C4-2B (cell line): ENCODE data around the gene CARD8.

ENCODE experiments used
- CTCF ChIP-seq: fragments of 450-650 bp; conservative IDR thresholded peaks from 2 replicates; pipeline ENCODE4 v1.5.1; 2017; ENCODE audit warnings: mild to moderate bottlenecking
- ZFX ChIP-seq: fragments of 450-650 bp; IDR thresholded peaks from 2 replicates; pipeline ENCODE4 v1.6.1; 2017

DNA sequence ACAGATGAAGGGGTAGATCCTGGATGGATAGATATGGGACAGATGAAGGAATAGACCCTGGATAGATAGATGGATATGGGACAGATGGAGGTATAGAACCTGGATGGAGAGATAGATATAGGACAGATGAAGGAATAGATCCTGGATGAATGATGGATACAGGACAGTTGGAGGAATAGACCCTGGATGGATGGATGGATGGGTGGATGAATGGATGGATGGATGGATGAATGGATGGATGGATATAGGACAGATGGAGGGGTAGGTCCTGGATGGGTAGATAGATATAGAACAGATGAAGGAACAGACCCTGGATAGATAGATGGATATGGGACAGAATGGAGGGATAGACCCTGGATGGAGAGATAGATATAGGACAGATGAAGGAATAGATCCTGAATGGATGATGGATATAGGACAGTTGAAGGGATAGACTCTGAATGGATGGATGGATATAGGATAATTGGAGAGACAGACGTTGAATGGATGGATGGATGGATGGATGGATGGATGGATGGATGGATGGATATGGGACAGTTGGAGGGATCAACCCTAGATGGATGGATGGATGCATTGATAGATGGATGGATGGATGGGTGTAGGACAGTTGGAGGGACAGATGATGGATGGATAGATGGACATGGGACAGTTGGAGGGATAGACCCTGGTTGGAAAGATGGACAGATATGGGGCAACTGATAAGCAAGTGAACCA lies 46.3 kb upstream of the CARD8 start:
- TF ChIP-seq CTCF (no peak), ZFX (no peak)
